Epithelial cell of alveolus of lung (primary cell): Measurements from ENCODE around the gene ALOX5AP. TPM values are rescaled to one million over a fixed set of nuclear protein-coding genes. Genes with fewer than 3 reads are reported as not detected.

ENCODE experiments used
- total RNA-seq: library from RNA; depleted of rRNA; stranded (reverse); fragments of >200 nt; gene quantifications from 2 replicates; pipeline ENCODE4 v1.2.1, GENCODE V29; 2015

ALOX5AP gene
- 0.64 and 12.2 TPM in 2 replicates for total RNA-seq

DNA sequence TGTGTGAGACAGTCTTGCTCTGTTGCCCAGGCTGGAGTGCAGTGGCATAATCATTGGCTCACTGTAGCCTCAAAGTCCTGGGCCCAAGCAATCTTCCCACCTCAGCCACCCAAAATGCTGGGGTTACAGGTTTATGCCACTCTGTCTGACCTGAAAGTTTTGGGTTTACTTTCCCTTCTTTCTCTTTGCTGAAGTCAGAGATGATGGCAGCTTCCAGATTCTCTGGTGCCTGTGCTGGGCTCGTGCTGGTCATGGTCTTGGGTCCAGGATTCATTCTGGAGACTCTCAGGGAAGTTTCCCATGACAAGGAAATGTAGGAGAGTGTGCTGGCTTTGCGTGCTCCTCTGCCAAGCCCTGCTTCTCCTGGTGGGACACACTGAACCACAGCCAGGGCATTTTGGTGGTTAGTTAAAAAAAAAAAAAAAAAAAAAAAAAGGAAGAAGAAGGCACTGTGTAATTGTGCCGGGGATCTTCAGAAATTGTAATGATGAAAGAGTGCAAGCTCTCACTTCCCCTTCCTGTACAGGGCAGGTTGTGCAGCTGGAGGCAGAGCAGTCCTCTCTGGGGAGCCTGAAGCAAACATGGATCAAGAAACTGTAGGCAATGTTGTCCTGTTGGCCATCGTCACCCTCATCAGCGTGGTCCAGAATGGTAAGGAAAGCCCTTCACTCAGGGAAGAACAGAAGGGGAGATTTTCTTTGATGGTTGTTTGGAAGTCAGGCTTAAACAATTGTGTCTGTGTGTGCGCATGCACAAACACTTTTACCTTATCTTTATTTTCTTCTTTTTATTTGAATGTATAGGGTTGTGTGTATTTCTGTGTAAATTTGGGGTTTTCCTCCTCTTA, at the start of gene ALOX5AP:
Gene ALOX5AP (plus strand): TSS at position 519 of the 847 bp plus-strand sequence. CDS start 63 bp downstream, at position 582.

Other genes starting within 250 kb of the ALOX5AP start
- gene USPL1, start 117.6 kb upstream of the ALOX5AP start, total RNA-seq: 17.7 and 22.6 TPM in 2 replicates
- gene MEDAG, start 170.7 kb downstream of the ALOX5AP start, total RNA-seq: 13.1 and 13.6 TPM in 2 replicates
- 0.56 TPM in 1 of 2 replicates, not detected in the other for gene TEX26, start 197.1 kb downstream of the ALOX5AP start, total RNA-seq